D721Med (cell line): ENCODE measurements around the gene ABCB4.
A peak's percentile ranks its signal among the peaks of the same experiment; 100 is the strongest.

Source experiments
- DNase-seq: peaks from one replicate; pipeline ENCODE4 v3.0.0; 2011; ENCODE audit warnings: low spot score; ENCODE audit not compliant: insufficient read length
- FAIRE-seq: peaks from 2 replicates; lab custom pipeline; 2011; peaks lifted over from hg19 to GRCh38; lab: Jason Lieb, UNC
- TF ChIP-seq, protein P1 (sequence below): IDR thresholded peaks from 2 replicates; pipeline ENCODE4 v1.5.1; 2012; ENCODE audit warnings: mild to moderate bottlenecking, control low read depth; ENCODE audit not compliant: insufficient read depth; ENCODE audit errors: missing control alignments

Gene ABCB4

GRCh38 chr7:87424075-87424474 lies 51.4 kb downstream of the ABCB4 start:
- FAIRE-seq = no peak
- TF ChIP-seq, protein P1, sequence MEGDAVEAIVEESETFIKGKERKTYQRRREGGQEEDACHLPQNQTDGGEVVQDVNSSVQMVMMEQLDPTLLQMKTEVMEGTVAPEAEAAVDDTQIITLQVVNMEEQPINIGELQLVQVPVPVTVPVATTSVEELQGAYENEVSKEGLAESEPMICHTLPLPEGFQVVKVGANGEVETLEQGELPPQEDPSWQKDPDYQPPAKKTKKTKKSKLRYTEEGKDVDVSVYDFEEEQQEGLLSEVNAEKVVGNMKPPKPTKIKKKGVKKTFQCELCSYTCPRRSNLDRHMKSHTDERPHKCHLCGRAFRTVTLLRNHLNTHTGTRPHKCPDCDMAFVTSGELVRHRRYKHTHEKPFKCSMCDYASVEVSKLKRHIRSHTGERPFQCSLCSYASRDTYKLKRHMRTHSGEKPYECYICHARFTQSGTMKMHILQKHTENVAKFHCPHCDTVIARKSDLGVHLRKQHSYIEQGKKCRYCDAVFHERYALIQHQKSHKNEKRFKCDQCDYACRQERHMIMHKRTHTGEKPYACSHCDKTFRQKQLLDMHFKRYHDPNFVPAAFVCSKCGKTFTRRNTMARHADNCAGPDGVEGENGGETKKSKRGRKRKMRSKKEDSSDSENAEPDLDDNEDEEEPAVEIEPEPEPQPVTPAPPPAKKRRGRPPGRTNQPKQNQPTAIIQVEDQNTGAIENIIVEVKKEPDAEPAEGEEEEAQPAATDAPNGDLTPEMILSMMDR = no peak
- DNase-seq = no peak

GRCh38 chr7:87420173-87420572 lies 55.3 kb downstream of the ABCB4 start:
- TF ChIP-seq, protein P1 = no peak

GRCh38 chr7:87416682-87417587 lies 58.5 kb downstream of the ABCB4 start:
- FAIRE-seq = peak; percentile 55
- TF ChIP-seq, protein P1 = peak; percentile 82
- DNase-seq = no peak

More at GRCh38 chr7:87420173-87420572, 55.3 kb downstream of the ABCB4 start:
- no peak for FAIRE-seq
- DNase-seq = no peak

- TF ChIP-seq, protein P1 = no peak
- FAIRE-seq = no peak
- no peak for DNase-seq
Measured at GRCh38 chr7:87414794-87415188, 60.7 kb downstream of the ABCB4 start.

- no peak for DNase-seq
- FAIRE-seq = no peak
- TF ChIP-seq, protein P1 = no peak
Measured at GRCh38 chr7:87413951-87414793, 61.3 kb downstream of the ABCB4 start.

GRCh38 chr7:87413029-87413428 lies 62.5 kb downstream of the ABCB4 start:
- TF ChIP-seq, protein P1 = no peak
- FAIRE-seq = no peak
- DNase-seq = no peak

- FAIRE-seq (no peak), DNase-seq (no peak)
- TF ChIP-seq, protein P1 = no peak
Measured at GRCh38 chr7:87411186-87411585, 64.3 kb downstream of the ABCB4 start.
